GM19023 (cell line): ENCODE data around the gene WIZ.

Source experiments
- ATAC-seq: cut with Tn5 transposase; IDR thresholded peaks from one replicate; pipeline ENCODE4 v1.9.1; 2021; ENCODE audit warnings: mild to moderate bottlenecking, moderate library complexity; ENCODE audit not compliant: unreplicated experiment

WIZ gene

GRCh38 chr19:15430526-15431120 lies 19.1 kb downstream of the WIZ start:
- no peak for ATAC-seq

- ATAC-seq, result no peak
These were observed 19.8 kb downstream of the WIZ start for GRCh38 chr19:15429825-15430467.

DNA sequence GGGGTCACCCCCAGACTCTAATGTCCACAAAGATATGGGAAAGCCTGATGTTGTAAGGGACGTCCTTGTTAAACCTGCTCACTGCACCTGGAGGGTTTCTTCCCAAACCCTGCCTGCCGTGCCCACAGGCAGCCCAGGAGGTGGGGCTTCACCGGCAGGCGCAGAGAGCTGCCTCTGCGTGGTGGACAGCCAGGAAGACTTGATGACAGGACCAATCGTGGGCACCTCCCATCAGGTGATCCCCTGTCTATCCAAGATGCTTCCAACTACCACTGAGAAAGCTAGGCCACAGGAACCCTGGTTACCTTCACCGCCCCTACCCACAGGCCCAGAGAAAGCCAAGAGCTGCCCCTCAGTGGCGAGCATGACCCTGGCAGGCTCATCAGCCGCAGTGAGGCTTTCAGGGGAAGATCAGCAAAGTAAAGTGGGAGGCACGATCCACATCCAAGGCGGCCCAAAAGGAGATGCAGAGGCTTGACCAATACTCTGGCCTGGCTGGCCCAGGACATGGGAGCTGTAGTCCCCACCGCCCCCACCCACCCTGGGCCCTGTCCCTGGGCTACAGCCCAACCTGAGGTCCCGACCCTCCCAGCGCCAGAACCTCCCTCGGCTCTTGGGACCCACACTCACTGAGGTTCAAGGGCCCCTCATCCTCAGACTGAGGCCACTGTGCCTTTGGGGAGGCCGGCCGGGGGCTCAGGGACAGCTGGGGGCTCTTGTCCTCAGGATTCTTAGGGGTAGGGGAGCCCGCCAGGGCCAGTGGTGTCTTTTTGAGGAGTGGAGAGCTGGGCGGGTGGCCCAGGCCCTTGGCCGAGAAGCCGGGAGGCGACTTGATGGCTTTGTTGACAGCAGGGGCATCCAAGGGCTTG lies 20.6 kb downstream of the WIZ start:
- no peak for ATAC-seq

- no peak for ATAC-seq
These were observed 21.7 kb downstream of the WIZ start for GRCh38 chr19:15427991-15428471.

DNA sequence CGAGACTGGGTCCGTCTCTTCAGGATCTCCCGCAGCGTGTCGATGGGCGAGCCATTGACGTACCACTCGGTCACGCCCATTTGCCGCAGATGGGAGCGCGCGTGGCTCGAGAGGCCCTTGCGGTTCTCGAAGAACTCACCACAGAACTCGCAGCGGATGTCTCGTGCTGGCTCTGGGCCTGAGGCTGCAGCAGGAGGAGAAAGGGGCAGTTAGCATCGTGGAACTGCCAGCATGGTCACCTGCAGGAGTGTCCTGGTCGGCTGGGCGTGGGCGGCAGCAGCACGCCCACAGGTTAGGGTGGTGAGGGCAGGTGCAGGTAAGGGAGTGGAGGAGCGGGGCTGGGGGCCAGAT lies 22.4 kb downstream of the WIZ start:
- no peak for ATAC-seq

- no peak for ATAC-seq
These were observed 23.0 kb downstream of the WIZ start for GRCh38 chr19:15426485-15427349.

- ATAC-seq, result no peak
These were observed 24.3 kb downstream of the WIZ start for GRCh38 chr19:15425321-15425950.

DNA sequence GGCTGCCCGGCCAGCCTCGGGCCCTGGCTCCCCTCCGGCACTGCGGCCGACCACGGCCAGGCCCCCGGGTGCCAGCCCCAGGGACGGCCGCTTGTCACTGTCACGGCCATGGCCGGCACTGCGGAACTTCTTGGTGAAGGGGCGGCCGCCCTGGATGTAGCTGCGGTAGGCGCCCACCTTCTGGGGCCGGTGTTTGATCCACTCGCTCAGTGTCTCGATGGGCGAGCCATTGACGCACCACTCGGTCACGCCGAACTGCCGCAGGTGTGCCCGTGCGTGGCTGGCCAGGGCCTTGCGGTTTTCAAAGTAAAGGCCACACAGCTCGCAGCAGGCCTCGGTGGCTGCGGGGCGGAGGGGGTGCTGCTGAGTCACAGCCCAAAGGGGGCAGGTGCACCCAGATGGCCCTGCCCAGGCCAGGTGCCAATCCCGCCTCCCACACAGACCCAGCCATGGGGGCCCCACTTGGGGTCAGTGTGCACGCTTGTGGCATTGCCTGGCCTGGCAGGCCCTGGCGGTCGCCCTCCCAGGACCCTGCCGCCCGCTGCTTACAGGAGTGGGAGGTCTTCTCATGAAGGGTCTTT lies 25.0 kb downstream of the WIZ start:
- ATAC-seq, result no peak

- no peak for ATAC-seq
These were observed 25.6 kb downstream of the WIZ start for GRCh38 chr19:15424121-15424520.

DNA sequence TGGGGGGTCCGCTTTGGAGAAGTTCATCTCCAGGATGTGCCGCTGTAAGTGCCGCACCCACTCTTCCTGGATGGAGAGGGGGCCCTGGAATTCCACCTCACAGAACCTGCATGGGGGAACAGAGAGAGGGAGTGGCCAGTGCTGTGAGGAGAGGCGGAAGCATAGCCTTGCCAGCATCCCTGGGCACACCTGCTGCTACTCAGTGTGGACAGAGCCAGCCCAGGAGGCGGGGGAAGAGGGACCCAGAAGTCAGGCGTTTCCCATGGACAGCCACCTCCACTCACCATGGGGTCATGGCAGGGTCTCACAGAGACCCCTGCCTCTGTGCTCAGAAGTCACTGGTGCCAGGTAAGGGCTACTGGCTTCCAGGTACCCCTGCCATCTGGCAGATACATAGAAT lies 26.6 kb downstream of the WIZ start:
- ATAC-seq, result no peak

DNA sequence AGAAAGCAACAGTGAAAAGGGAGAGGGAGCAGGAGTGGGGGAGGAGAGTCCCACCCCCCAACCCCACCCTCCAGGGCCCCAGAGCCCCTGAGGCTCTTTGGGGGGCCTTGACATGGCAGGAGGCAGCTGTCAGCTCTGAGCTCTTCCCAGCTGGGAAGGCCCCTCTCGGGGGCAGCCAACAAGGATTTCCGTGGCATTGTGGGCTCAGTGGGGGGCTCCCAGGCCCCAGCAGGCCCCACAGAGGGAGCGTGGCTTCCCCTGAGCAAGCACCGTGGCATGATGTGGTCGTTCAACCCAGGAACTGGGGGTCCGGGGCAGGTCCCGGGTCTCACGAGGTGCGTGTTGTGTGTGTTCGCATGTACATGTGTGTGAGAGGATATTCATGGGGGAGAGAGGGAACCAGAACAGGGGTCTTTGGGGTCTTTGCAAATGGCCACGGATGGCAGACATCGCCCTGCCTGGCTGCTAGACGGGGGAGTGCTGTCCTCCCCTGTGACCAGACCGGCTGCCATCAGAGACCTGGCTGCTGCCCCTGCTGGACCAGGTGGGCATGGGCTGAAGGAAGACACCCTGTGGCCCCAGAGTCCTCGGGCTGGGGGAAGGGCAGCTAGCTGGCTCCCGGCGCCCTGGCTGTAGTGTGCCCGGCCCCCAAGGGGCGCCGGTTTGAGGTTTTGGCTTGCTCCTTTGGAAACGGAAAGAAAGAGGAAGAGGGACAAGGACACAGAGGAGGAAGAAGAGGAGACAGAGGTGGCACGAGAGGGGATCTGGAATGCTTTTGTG lies 27.3 kb downstream of the WIZ start:
- ATAC-seq, result no peak

- ATAC-seq, result no peak
These were observed 28.0 kb downstream of the WIZ start for GRCh38 chr19:15421721-15422260.

DNA sequence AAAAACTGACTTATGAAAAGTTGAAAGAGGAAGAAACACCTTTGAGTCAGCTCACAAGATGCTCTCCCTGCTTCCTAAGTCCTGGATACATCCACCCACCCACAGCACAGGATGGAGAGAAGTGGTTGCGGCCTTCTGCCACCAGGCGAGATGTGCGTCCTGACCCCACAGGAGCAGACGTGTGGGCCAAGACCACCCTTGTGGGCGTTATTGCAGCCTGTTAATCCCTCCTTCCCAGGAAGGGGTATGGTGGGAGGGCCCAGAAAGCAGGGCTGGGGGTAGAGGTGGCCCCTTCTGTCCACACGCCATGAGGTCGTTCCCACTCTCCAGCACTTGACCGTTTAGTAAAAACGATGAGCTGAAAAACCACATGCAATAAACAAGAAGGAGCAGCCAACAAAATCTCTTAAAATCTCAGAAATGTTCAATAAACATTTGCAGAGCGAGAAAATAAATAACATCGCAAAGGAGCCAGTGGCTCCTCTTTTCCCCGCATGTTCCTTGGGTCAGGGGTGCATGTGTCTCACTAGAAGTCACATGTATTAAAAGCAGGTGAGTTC lies 28.5 kb downstream of the WIZ start:
- ATAC-seq, result no peak

DNA sequence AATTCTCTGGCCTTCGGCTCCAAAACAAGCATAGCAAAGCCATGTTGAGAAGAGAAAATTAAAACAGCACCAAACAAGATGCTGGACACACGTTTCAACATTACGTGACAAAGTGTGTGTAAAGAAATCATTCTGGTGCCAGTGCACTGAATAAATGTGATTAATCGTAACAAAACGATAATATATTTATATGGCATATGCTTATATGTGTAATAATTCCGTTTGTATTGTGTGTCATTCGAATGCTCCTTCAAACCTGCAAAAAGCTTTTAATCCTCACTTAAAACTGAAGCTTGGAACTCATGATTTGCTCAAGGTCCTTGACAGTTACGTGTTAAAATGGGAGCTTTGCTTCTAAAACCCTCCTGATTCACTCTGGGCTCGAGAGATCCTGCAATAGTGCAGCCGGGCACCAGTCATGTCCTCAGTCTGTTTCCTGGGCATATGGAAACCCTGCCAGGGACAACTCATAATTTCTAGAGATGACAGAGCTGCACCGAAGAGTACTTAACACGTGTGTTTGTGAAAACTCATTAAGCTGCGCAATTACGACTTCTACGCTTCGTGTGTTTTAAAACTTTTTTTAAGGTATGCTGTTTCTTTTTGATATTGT lies 30.2 kb downstream of the WIZ start:
- no peak for ATAC-seq

DNA sequence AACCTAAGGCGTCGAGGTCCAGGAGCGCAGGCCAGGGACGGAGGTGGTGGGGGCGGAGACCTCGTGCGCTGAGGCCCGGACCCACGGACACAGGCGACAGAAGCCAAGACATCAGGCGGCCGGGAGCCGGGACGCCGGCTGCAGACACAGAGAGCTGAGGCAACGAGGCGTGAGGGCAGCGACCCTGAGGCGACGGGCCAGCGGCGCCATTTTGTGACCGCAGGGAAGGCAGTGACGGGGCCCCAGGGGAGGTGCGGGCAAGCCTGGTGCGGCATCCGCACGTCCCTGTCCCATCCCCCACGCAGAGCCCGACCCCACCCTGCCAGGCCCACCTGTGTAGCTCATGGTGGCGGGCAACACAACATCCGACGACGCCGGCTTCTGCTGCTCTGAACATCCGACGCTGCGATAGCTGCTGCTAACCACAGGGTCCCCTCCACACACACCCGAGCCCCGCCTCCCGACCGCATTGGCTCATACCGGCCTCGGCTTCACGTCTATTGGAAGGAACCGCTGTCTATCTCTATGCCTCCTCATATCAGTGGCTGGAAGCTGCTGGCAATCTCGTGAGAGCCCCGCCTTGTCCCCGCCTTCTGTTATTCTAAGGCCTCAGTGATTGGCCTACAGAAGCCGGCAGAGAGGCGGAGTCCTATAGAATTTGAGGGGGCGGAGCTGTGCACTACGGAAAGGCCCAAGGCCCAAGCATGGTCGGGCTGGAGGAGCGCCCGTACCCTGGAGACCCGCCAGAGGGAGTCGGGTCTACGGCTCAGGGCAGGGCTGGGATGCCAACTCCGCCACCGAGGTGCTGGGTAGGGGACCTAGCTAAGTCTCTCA lies 31.0 kb downstream of the WIZ start, which contains the start of gene AKAP8L:
Gene AKAP8L (minus strand): TSS at position 410 of the 834 bp plus-strand sequence. CDS start 65 bp downstream, at position 345.
- ATAC-seq, result peak; percentile 93

DNA sequence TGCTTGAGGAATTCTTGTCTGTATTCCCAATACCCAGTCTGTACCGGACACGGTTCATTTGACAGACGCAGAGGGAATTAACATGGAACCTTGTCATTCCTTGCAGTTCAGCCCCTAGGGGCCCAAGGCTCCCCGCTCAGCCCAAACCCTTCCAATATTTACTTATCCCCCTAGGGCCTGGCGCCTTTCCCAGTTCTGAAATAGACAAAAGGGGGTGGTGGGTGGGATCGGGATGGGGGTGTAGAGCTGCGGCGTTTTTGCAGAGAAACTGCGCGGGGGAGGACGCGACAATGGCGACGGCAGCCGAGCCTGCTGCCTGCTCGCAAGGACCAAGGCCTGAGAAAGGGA lies 31.6 kb downstream of the WIZ start:
- no peak for ATAC-seq

- no peak for ATAC-seq
These were observed 32.1 kb downstream of the WIZ start for GRCh38 chr19:15417699-15418098.
